ENCODE measurements around the gene FIP1L1. TPM values are rescaled to one million over a fixed set of nuclear protein-coding genes. Genes with fewer than 3 reads are reported as not detected.

Gene FIP1L1
- total and polyA plus RNA-seq, 2 of the 13 experiments (the other 11 are each of a cell fraction or from before 2014, with no cell fraction given), result 14.9 to 69.4 TPM

- in situ Hi-C loops (cut with HindIII; ENCODE audit: extremely low pct_ligation_motif_present, low pct_unique_long_range_greater_than_20kb) (no loop called here), intact Hi-C loops (cut with micrococcal nuclease; ENCODE audit: unreplicated experiment) (no loop called here)
- peaks cover 1 to 34% of the 10 kb centered on the region in 2 experiments; a peak in 3 of 5 replicates for H3K36me3 ChIP-seq (replicated peaks in 1 of 2; ENCODE audit: control insufficient read depth in 1 of 2, insufficient read depth in 2 of 2, low read length in 2 of 2)
- H3K4me2 ChIP-seq (ENCODE audit: low read depth, low read length), result no peak overlapping the region
- DNase-seq (ENCODE audit: low spot score) (no peak), FAIRE-seq (no peak), ATAC-seq (no peak)
- no peak overlapping the region for H2AFZ ChIP-seq (ENCODE audit: low read length)
- 86% methylated on average over 1 of the region's 1 CpG for WGBS (ENCODE audit: low lambda C conversion rate)
- H3K4me1 ChIP-seq (ENCODE audit: insufficient read depth, low read length), result no peaks in the 10 kb centered on the region
- H3K79me2 ChIP-seq (ENCODE audit: insufficient read depth, low read length), result no peaks in the 10 kb centered on the region
- H3K4me3 ChIP-seq (replicated peaks in 1 of 3; ENCODE audit: insufficient read depth in 1 of 3, low read depth in 2 of 3, low read length in 3 of 3), result no peak overlapping the region
- H3K27me3 ChIP-seq (ENCODE audit: control insufficient read depth in 1 of 2, insufficient read depth in 2 of 2, low read length in 2 of 2), result no peaks in the 10 kb centered on the region
- H3K27ac ChIP-seq (ENCODE audit: extremely low read length, insufficient read depth, low read length), result no peak overlapping the region
- no peaks in the 10 kb centered on the region for H4K20me1 ChIP-seq (ENCODE audit: insufficient read depth, low read length)
- no peaks in the 10 kb centered on the region for H3K9me3 ChIP-seq (ENCODE audit: low read length)
- CTCF ChIA-PET (ENCODE audit: low intra/inter-chr PET ratio, low total read pairs), result no interaction called here
- no TSS peak for BruUV-seq (replicated peaks)
- POLR2A ChIA-PET, result no interaction called here
- TF ChIP-seq FOXO1 (CRISPR knock-in tag; IDR thresholded peaks at IDR 0.05) (no peak), ZNF660 (CRISPR knock-in tag; IDR thresholded peaks at IDR 0.05; ENCODE audit: borderline replicate concordance, low read depth) (no peak), ARNTL (CRISPR knock-in tag; IDR thresholded peaks at IDR 0.05) (no peak), CC2D1A (CRISPR knock-in tag; IDR thresholded peaks at IDR 0.05) (no peak), ZNF468 (CRISPR knock-in tag; IDR thresholded peaks at IDR 0.05) (no peak)
- no peak overlapping the region for H3K9ac ChIP-seq (ENCODE audit: insufficient read depth, low read depth, low read length)
These were observed 58.8 kb downstream of the FIP1L1 start for GRCh38 chr4:53436251-53436650.

GRCh38 chr4:53441564-53441963, 64.1 kb downstream of the FIP1L1 start:
- no peak overlapping the region for H2AFZ ChIP-seq (ENCODE audit: low read length)
- ATAC-seq (no peak), DNase-seq (ENCODE audit: low spot score) (no peak), FAIRE-seq (no peak)
- in situ Hi-C loops (cut with HindIII; ENCODE audit: extremely low pct_ligation_motif_present, low pct_unique_long_range_greater_than_20kb), result no loop called here
- no peak overlapping the region for H3K9ac ChIP-seq (ENCODE audit: insufficient read depth, low read depth, low read length)
- TF ChIP-seq GMEB1 (CRISPR knock-in tag; IDR thresholded peaks at IDR 0.05; ENCODE audit: borderline replicate concordance) (no peak), NFE2L2 (IDR thresholded peaks at IDR 0.05; ENCODE audit: low read length) (no peak), ZNF567 (CRISPR knock-in tag; IDR thresholded peaks at IDR 0.05; ENCODE audit: borderline replicate concordance) (no peak), KLF13 (CRISPR knock-in tag; IDR thresholded peaks at IDR 0.05) (no peak), ZNF512B (CRISPR knock-in tag; IDR thresholded peaks at IDR 0.05; ENCODE audit: borderline replicate concordance) (no peak), ZNF343 (CRISPR knock-in tag; IDR thresholded peaks at IDR 0.05) (no peak), ZNF83 (CRISPR knock-in tag; IDR thresholded peaks at IDR 0.05; ENCODE audit: borderline replicate concordance) (no peak), SPEN (CRISPR knock-in tag; IDR thresholded peaks at IDR 0.05; ENCODE audit: low read depth) (no peak), NFIB (CRISPR knock-in tag; IDR thresholded peaks at IDR 0.05; ENCODE audit: borderline replicate concordance) (no peak), CHD4 (IDR thresholded peaks at IDR 0.05; ENCODE audit: borderline replicate concordance, low read length) (no peak), ZNF577 (CRISPR knock-in tag; IDR thresholded peaks at IDR 0.05; ENCODE audit: borderline replicate concordance, low read depth) (no peak)
- POLR2A ChIA-PET, result no interaction called here
- intact Hi-C loops (cut with micrococcal nuclease; ENCODE audit: unreplicated experiment), result loop anchor here (5.0 kb wide), 1 partner anchor 424 kb away; no protein-coding TSS in a partner anchor
- H3K9me3 ChIP-seq (ENCODE audit: low read length), result no peaks in the 10 kb centered on the region
- no peak overlapping the region for H3K4me2 ChIP-seq (ENCODE audit: low read depth, low read length)
- CTCF ChIA-PET (ENCODE audit: low intra/inter-chr PET ratio, low total read pairs), result no interaction called here
- BruUV-seq (replicated peaks), result no TSS peak
- H3K4me1 ChIP-seq (ENCODE audit: insufficient read depth, low read length), result 0 out of 2 replicates have a peak, but pooled peaks cover 6% of the 10 kb centered on the region
- H3K27me3 ChIP-seq (ENCODE audit: control insufficient read depth in 1 of 2, insufficient read depth in 2 of 2, low read length in 2 of 2), result no peaks in the 10 kb centered on the region
- no peak overlapping the region for H3K27ac ChIP-seq (ENCODE audit: extremely low read length, insufficient read depth, low read length)
- H3K36me3 ChIP-seq (replicated peaks in 1 of 2; ENCODE audit: control insufficient read depth in 1 of 2, insufficient read depth in 2 of 2, low read length in 2 of 2), result peaks cover 4 to 47% of the 10 kb centered on the region in 2 experiments; a peak in 4 of 5 replicates
- no peaks in the 10 kb centered on the region for H4K20me1 ChIP-seq (ENCODE audit: insufficient read depth, low read length)
- H3K4me3 ChIP-seq (replicated peaks in 1 of 3; ENCODE audit: insufficient read depth in 1 of 3, low read depth in 2 of 3, low read length in 3 of 3), result no peak overlapping the region
- WGBS (ENCODE audit: low lambda C conversion rate), result 93% methylated on average over 1 of the region's 1 CpG
- no peaks in the 10 kb centered on the region for H3K79me2 ChIP-seq (ENCODE audit: insufficient read depth, low read length)
